ENCODE measurements around the gene CYP2F1.

The CYP2F1 gene

GRCh38 chr19:41166944-41167804, 52.9 kb downstream of the CYP2F1 start:
- H3K4me2 ChIP-seq (ENCODE audit: low read depth, low read length) = no peak overlapping the region
- no peaks in the 10 kb centered on the region for H3F3A ChIP-seq (ENCODE audit: insufficient read depth, low read length)
- no peaks in the 10 kb centered on the region for H3K4me1 ChIP-seq (ENCODE audit: low read length)
- H4K20me1 ChIP-seq (ENCODE audit: insufficient read depth, low read length) = no peaks in the 10 kb centered on the region
- H3K79me2 ChIP-seq (ENCODE audit: low read length) = no peaks in the 10 kb centered on the region
- H3K27ac ChIP-seq (ENCODE audit: low read length) = no peak overlapping the region
- H3K27me3 ChIP-seq (replicated peaks; ENCODE audit: insufficient read depth, low read length) = peaks cover 74% of the 10 kb centered on the region
- no peaks in the 10 kb centered on the region for H3K9me3 ChIP-seq (replicated peaks; ENCODE audit: insufficient read depth, low read length)
- no peak overlapping the region for H3K4me3 ChIP-seq (ENCODE audit: low read length)
- no peaks in the 10 kb centered on the region for H3K9me2 ChIP-seq (replicated peaks; ENCODE audit: insufficient read depth, low read length)
- H3K36me3 ChIP-seq (replicated peaks; ENCODE audit: insufficient read depth, low read length) = no peaks in the 10 kb centered on the region
- H2AFZ ChIP-seq (ENCODE audit: low read length) = no peak overlapping the region
- TF ChIP-seq CTCF (IDR thresholded peaks at IDR 0.05; ENCODE audit: low read length) (no peak), EZH2 (optimal IDR thresholded peaks at IDR 0.05; ENCODE audit: low read depth, low read length) (no peak), EZH2phosphoT487 (IDR thresholded peaks at IDR 0.05; ENCODE audit: low read length) (no peak)
- H3K9ac ChIP-seq (ENCODE audit: low read length) = no peak overlapping the region
- no peak for DNase-seq

- TF ChIP-seq EZH2phosphoT487 (IDR thresholded peaks at IDR 0.05; ENCODE audit: low read length) (no peak), EZH2 (optimal IDR thresholded peaks at IDR 0.05; ENCODE audit: low read depth, low read length) (no peak), CTCF (IDR thresholded peaks at IDR 0.05; ENCODE audit: low read length) (no peak)
- H3K36me3 ChIP-seq (replicated peaks; ENCODE audit: insufficient read depth, low read length) = no peaks in the 10 kb centered on the region
- no peak overlapping the region for H2AFZ ChIP-seq (ENCODE audit: low read length)
- H3F3A ChIP-seq (ENCODE audit: insufficient read depth, low read length) = no peaks in the 10 kb centered on the region
- no peaks in the 10 kb centered on the region for H3K9me2 ChIP-seq (replicated peaks; ENCODE audit: insufficient read depth, low read length)
- H3K4me2 ChIP-seq (ENCODE audit: low read depth, low read length) = no peak overlapping the region
- no peak for DNase-seq
- H3K27ac ChIP-seq (ENCODE audit: low read length) = no peak overlapping the region
- H3K79me2 ChIP-seq (ENCODE audit: low read length) = no peaks in the 10 kb centered on the region
- no peaks in the 10 kb centered on the region for H4K20me1 ChIP-seq (ENCODE audit: insufficient read depth, low read length)
- no peaks in the 10 kb centered on the region for H3K4me1 ChIP-seq (ENCODE audit: low read length)
- H3K4me3 ChIP-seq (ENCODE audit: low read length) = no peak overlapping the region
- H3K9me3 ChIP-seq (replicated peaks; ENCODE audit: insufficient read depth, low read length) = no peaks in the 10 kb centered on the region
- H3K9ac ChIP-seq (ENCODE audit: low read length) = no peak overlapping the region
- peaks cover 83% of the 10 kb centered on the region for H3K27me3 ChIP-seq (replicated peaks; ENCODE audit: insufficient read depth, low read length)
Observed at GRCh38 chr19:41172297-41173164, 58.3 kb downstream of the CYP2F1 start.

GRCh38 chr19:41174297-41174928, 60.2 kb downstream of the CYP2F1 start:
- Histone ChIP-seq H3K36me3 (replicated peaks; ENCODE audit: insufficient read depth, low read length) (no peaks in the 10 kb centered on the region), H4K20me1 (ENCODE audit: insufficient read depth, low read length) (no peaks in the 10 kb centered on the region), H3K27me3 (replicated peaks; ENCODE audit: insufficient read depth, low read length) (peaks cover 70% of the 10 kb centered on the region), H3K79me2 (ENCODE audit: low read length) (no peaks in the 10 kb centered on the region), H3K9me2 (replicated peaks; ENCODE audit: insufficient read depth, low read length) (no peaks in the 10 kb centered on the region), H3K4me3 (ENCODE audit: low read length) (no peak overlapping the region), H3K9ac (ENCODE audit: low read length) (no peak overlapping the region), H3K27ac (ENCODE audit: low read length) (no peak overlapping the region), H3K9me3 (replicated peaks; ENCODE audit: insufficient read depth, low read length) (no peaks in the 10 kb centered on the region), H2AFZ (ENCODE audit: low read length) (no peak overlapping the region), H3K4me1 (ENCODE audit: low read length) (no peaks in the 10 kb centered on the region), H3F3A (ENCODE audit: insufficient read depth, low read length) (no peaks in the 10 kb centered on the region), H3K4me2 (ENCODE audit: low read depth, low read length) (no peak overlapping the region)
- DNase-seq = no peak
- TF ChIP-seq CTCF (IDR thresholded peaks at IDR 0.05; ENCODE audit: low read length) (no peak), EZH2 (optimal IDR thresholded peaks at IDR 0.05; ENCODE audit: low read depth, low read length) (no peak), EZH2phosphoT487 (IDR thresholded peaks at IDR 0.05; ENCODE audit: low read length) (no peak)

Measured in MM.1S (cell line).